CD4-positive, alpha-beta memory T cell (primary cell): ENCODE measurements around the gene EIF2B2. TPM values are rescaled to one million over a fixed set of nuclear protein-coding genes. Genes with fewer than 3 reads are reported as not detected.

Experiments used
- CTCF ChIA-PET: fragments of 350-600 bp; sonication (Branson Sonifier 250); formaldehyde crosslinking; loops from one replicate; lab custom pipeline; 2021; ENCODE audit warnings: inconsistent platforms; ENCODE audit not compliant: partially characterized antibody; lab: Charles Lee
- POLR2A ChIA-PET: fragments of 350-600 bp; sonication (Branson Sonifier 250); formaldehyde crosslinking; loops from one replicate; lab custom pipeline; 2021; ENCODE audit not compliant: partially characterized antibody; lab: Charles Lee
- DNase-seq, 5 donors: peaks; one replicate each; pipeline versions ENCODE4 v3.0.0 to v3.0.0-alpha.2; 2020 to 2022; ENCODE audit warnings: mixed read lengths in 1 of 5
- H3K27ac ChIP-seq: one replicate; pipeline ENCODE4 v1.7.0; 2013; ENCODE audit warnings: low read depth, low read length
- H3K27me3 ChIP-seq: 2 replicates; pipeline ENCODE4 v1.7.0; 2013; ENCODE audit warnings: mild to moderate bottlenecking, low read length, moderate library complexity; ENCODE audit not compliant: insufficient read depth
- H3K36me3 ChIP-seq: 2 replicates; pipeline ENCODE4 v1.7.0; 2013; ENCODE audit warnings: mild to moderate bottlenecking, low read length, moderate library complexity; ENCODE audit not compliant: insufficient read depth
- H3K4me1 ChIP-seq: 2 replicates; pipeline ENCODE4 v1.7.0; 2013; ENCODE audit warnings: mild to moderate bottlenecking, low read length, moderate library complexity; ENCODE audit not compliant: insufficient read depth
- H3K4me3 ChIP-seq, 2 donors: one replicate each; pipeline ENCODE4 v1.7.0; 2013; ENCODE audit warnings: low read length in 2 of 2, mild to moderate bottlenecking in 1 of 2
- H3K9me3 ChIP-seq, 2 donors: one replicate each; pipeline ENCODE4 v1.7.0; 2013; ENCODE audit warnings: low read length in 2 of 2, control low read depth in 1 of 2; ENCODE audit not compliant: control insufficient read depth in 1 of 2
- H3K27ac Mint-ChIP-seq, 7 donors: one replicate each; pipeline ENCODE4 v1.8.0; 2020 to 2021; ENCODE audit warnings: mixed read lengths in 7 of 7, mild to moderate bottlenecking in 6 of 7, inconsistent platforms in 3 of 7, moderate library complexity in 3 of 7
- H3K27me3 Mint-ChIP-seq, 2 donors: one replicate each; pipeline ENCODE4 v1.8.0; 2020 to 2021; ENCODE audit warnings: mixed read lengths in 2 of 2
- H3K36me3 Mint-ChIP-seq, 2 donors: one replicate each; pipeline ENCODE4 v1.8.0; 2020 to 2021; ENCODE audit warnings: mixed read lengths in 2 of 2, inconsistent platforms in 1 of 2, mild to moderate bottlenecking in 1 of 2
- H3K4me1 Mint-ChIP-seq, 4 donors: one replicate each; pipeline ENCODE4 v1.8.0; 2020 to 2021; ENCODE audit warnings: mixed read lengths in 4 of 4, mild to moderate bottlenecking in 1 of 4
- H3K4me3 Mint-ChIP-seq, 8 donors: one replicate each; pipeline ENCODE4 v1.8.0; 2020 to 2021; ENCODE audit warnings: mixed read lengths in 8 of 8, mild to moderate bottlenecking in 7 of 8, moderate library complexity in 6 of 8, inconsistent platforms in 3 of 8
- H3K9me3 Mint-ChIP-seq, 8 donors: one replicate each; pipeline ENCODE4 v1.8.0; 2020 to 2021; ENCODE audit warnings: mixed read lengths in 8 of 8, mild to moderate bottlenecking in 5 of 8, inconsistent platforms in 3 of 8, moderate library complexity in 1 of 8
- intact Hi-C: fragments of 100-400 bp; cut with micrococcal nuclease; formaldehyde crosslinking; loops from one replicate; pipeline ENCODE4 v1.15.1; 2023
- polyA plus RNA-seq, 2 donors: library from polyadenylated mRNA; unstranded; fragments of 300-500 nt; fragmentation: Illumina TruSeq; gene quantifications; one replicate each; pipeline ENCODE4 v1.2.3, GENCODE V29; 2021
- total RNA-seq, 2 experiments: library from RNA; stranded (reverse); gene quantifications; one replicate each; pipeline ENCODE4 v1.2.3, GENCODE V29; 2021

The EIF2B2 gene
- total and polyA plus RNA-seq, 4 experiments from 2014 or later, result 31.3 to 38.8 (median 32.2) TPM

- intact Hi-C loops, result no loop called here
- no peak overlapping the region for H3K4me3 ChIP-seq
- no peaks in the 10 kb centered on the region for H3K9me3 ChIP-seq
- Mint-ChIP-seq H3K4me3 (no peak overlapping the region), H3K27ac (no peak overlapping the region), H3K36me3 (peaks cover 11 to 24% of the 10 kb centered on the region in 2 donors), H3K9me3 (no peaks in the 10 kb centered on the region), H3K27me3 (no peaks in the 10 kb centered on the region), H3K4me1 (peaks cover 18 to 24% (median 19%) of the 10 kb centered on the region in 4 donors)
- ChIA-PET CTCF (interaction anchor here (0.6 to 1.3 kb wide), 3 partner anchors 18 to 133 kb away, joined by 3 to 4 read pairs (median 4); no protein-coding TSS in a partner anchor), POLR2A (no interaction called here)
- DNase-seq, result no peak
- peaks cover 7% of the 10 kb centered on the region for H3K4me1 ChIP-seq
- peaks cover 4% of the 10 kb centered on the region for H3K36me3 ChIP-seq
- no peaks in the 10 kb centered on the region for H3K27me3 ChIP-seq
- no peak overlapping the region for H3K27ac ChIP-seq
These were observed 38.9 kb downstream of the EIF2B2 start for GRCh38 chr14:75041613-75042012.

GRCh38 chr14:75042035-75042434, 39.3 kb downstream of the EIF2B2 start:
- DNase-seq, result no peak
- no peak overlapping the region for H3K27ac ChIP-seq
- H3K9me3 ChIP-seq, result no peaks in the 10 kb centered on the region
- Mint-ChIP-seq H3K4me1 (peaks cover 17 to 28% (median 20%) of the 10 kb centered on the region in 4 donors), H3K9me3 (no peaks in the 10 kb centered on the region), H3K27me3 (no peaks in the 10 kb centered on the region), H3K36me3 (peaks cover 7 to 21% of the 10 kb centered on the region in 2 donors), H3K4me3 (no peak overlapping the region), H3K27ac (no peak overlapping the region)
- H3K27me3 ChIP-seq, result no peaks in the 10 kb centered on the region
- H3K4me3 ChIP-seq, result no peak overlapping the region
- POLR2A ChIA-PET, result no interaction called here
- intact Hi-C loops, result no loop called here
- peaks cover 4% of the 10 kb centered on the region for H3K36me3 ChIP-seq
- CTCF ChIA-PET, result interaction anchor here (0.6 to 0.9 kb wide), 2 partner anchors 19 to 133 kb away, joined by 3 to 4 read pairs; no protein-coding TSS in a partner anchor
- H3K4me1 ChIP-seq, result peaks cover 7% of the 10 kb centered on the region

GRCh38 chr14:75044322-75044721, 41.6 kb downstream of the EIF2B2 start:
- Mint-ChIP-seq H3K27me3 (no peaks in the 10 kb centered on the region), H3K4me3 (no peak overlapping the region), H3K36me3 (peaks cover 5 to 16% of the 10 kb centered on the region in 2 donors), H3K27ac (no peak overlapping the region), H3K4me1 (peaks cover 18 to 35% (median 24%) of the 10 kb centered on the region in 4 donors), H3K9me3 (no peaks in the 10 kb centered on the region)
- Histone ChIP-seq H3K27me3 (no peaks in the 10 kb centered on the region), H3K9me3 (no peaks in the 10 kb centered on the region), H3K4me3 (no peak overlapping the region), H3K27ac (no peak overlapping the region), H3K4me1 (peaks cover 10% of the 10 kb centered on the region), H3K36me3 (peaks cover 4% of the 10 kb centered on the region)
- no peak for DNase-seq
- intact Hi-C loops, result no loop called here
- ChIA-PET POLR2A (no interaction called here), CTCF (no interaction called here)

- POLR2A ChIA-PET, result no interaction called here
- no peak for DNase-seq
- no peaks in the 10 kb centered on the region for H3K27me3 Mint-ChIP-seq
- intact Hi-C loops, result no loop called here
- no peaks in the 10 kb centered on the region for H3K9me3 Mint-ChIP-seq
- H3K36me3 Mint-ChIP-seq, result peaks cover 7 to 16% of the 10 kb centered on the region in 2 donors
- Histone ChIP-seq H3K27ac (no peak overlapping the region), H3K27me3 (no peaks in the 10 kb centered on the region), H3K4me3 (no peak overlapping the region), H3K36me3 (peaks cover 4% of the 10 kb centered on the region), H3K4me1 (peaks cover 14% of the 10 kb centered on the region), H3K9me3 (no peaks in the 10 kb centered on the region)
- H3K4me3 Mint-ChIP-seq, result no peak overlapping the region
- CTCF ChIA-PET, result interaction anchor here (0.7 kb wide), 1 partner anchor 139 kb away, joined by 3 read pairs; no protein-coding TSS in a partner anchor
- peaks cover 19 to 39% (median 28%) of the 10 kb centered on the region in 4 donors for H3K4me1 Mint-ChIP-seq
- H3K27ac Mint-ChIP-seq, result no peak overlapping the region
These were observed 42.0 kb downstream of the EIF2B2 start for GRCh38 chr14:75044752-75045151.

GRCh38 chr14:75046275-75046674, 43.6 kb downstream of the EIF2B2 start:
- intact Hi-C loops, result no loop called here
- CTCF ChIA-PET, result no interaction called here
- Histone ChIP-seq H3K4me1 (peaks cover 24% of the 10 kb centered on the region), H3K27ac (no peak overlapping the region), H3K27me3 (no peaks in the 10 kb centered on the region), H3K9me3 (no peaks in the 10 kb centered on the region), H3K4me3 (no peak overlapping the region), H3K36me3 (peaks cover 4% of the 10 kb centered on the region)
- no peak for DNase-seq
- Mint-ChIP-seq H3K9me3 (no peaks in the 10 kb centered on the region), H3K4me3 (peak overlapping the region in 1 of 8 donors; percentile 34), H3K36me3 (peaks cover 7 to 16% of the 10 kb centered on the region in 2 donors), H3K27me3 (no peaks in the 10 kb centered on the region), H3K27ac (no peak overlapping the region), H3K4me1 (peaks cover 24 to 55% (median 38%) of the 10 kb centered on the region in 4 donors)
- POLR2A ChIA-PET, result no interaction called here

GRCh38 chr14:75046899-75047298, 44.2 kb downstream of the EIF2B2 start:
- no peak overlapping the region for H3K4me3 Mint-ChIP-seq

GRCh38 chr14:75047506-75047905, 44.8 kb downstream of the EIF2B2 start:
- Mint-ChIP-seq H3K27ac (no peak overlapping the region), H3K36me3 (peaks cover 7 to 11% of the 10 kb centered on the region in 2 donors), H3K27me3 (no peaks in the 10 kb centered on the region), H3K9me3 (no peaks in the 10 kb centered on the region), H3K4me3 (no peak overlapping the region), H3K4me1 (peaks cover 24 to 59% (median 40%) of the 10 kb centered on the region in 4 donors)
- H3K4me3 ChIP-seq, result no peak overlapping the region
- no peak for DNase-seq
- peaks cover 29% of the 10 kb centered on the region for H3K4me1 ChIP-seq
- ChIA-PET CTCF (interaction anchor here (1.2 kb wide), 1 partner anchor 143 kb away, joined by 4 read pairs; no protein-coding TSS in a partner anchor), POLR2A (interaction anchor here (1.9 kb wide), 1 partner anchor 16 kb away, joined by 8 read pairs; the partner anchor contains the start of gene ACYP1)
- intact Hi-C loops, result no loop called here
- no peaks in the 10 kb centered on the region for H3K9me3 ChIP-seq
- no peaks in the 10 kb centered on the region for H3K27me3 ChIP-seq
- H3K36me3 ChIP-seq, result no peaks in the 10 kb centered on the region
- no peak overlapping the region for H3K27ac ChIP-seq

More at GRCh38 chr14:75046899-75047298, 44.2 kb downstream of the EIF2B2 start:
- ChIA-PET CTCF (no interaction called here), POLR2A (no interaction called here)
- no peaks in the 10 kb centered on the region for H3K9me3 Mint-ChIP-seq
- H3K4me1 Mint-ChIP-seq, result peaks cover 24 to 59% (median 40%) of the 10 kb centered on the region in 4 donors
- DNase-seq, result no peak
- no peaks in the 10 kb centered on the region for H3K27me3 Mint-ChIP-seq
- Histone ChIP-seq H3K9me3 (no peaks in the 10 kb centered on the region), H3K4me1 (peaks cover 29% of the 10 kb centered on the region), H3K36me3 (no peaks in the 10 kb centered on the region), H3K27ac (no peak overlapping the region), H3K27me3 (no peaks in the 10 kb centered on the region), H3K4me3 (no peak overlapping the region)
- intact Hi-C loops, result no loop called here
- H3K27ac Mint-ChIP-seq, result no peak overlapping the region
- peaks cover 7 to 17% of the 10 kb centered on the region in 2 donors for H3K36me3 Mint-ChIP-seq
